Spleen (tissue), 7 donors: ENCODE data around the gene TAOK2.

ENCODE experiments used
- POLR2A ChIP-seq, 3 donors: fragments of 450-650 bp; IDR thresholded peaks; one replicate each; pipeline ENCODE4 v1.5.1; 2017; ENCODE audit warnings: antibody characterized with exemption in 3 of 3, mild to moderate bottlenecking in 1 of 3
- TF ChIP-seq, protein P1 (sequence below), 11 experiments: fragments of 200-600 bp in 7 of 11; fragments of 450-650 bp in 4 of 11; sonication (generic) in 4 of 11; IDR thresholded peaks in 8 of 11; conservative IDR thresholded peaks in 3 of 11; 1 replicate in 7 of 11; 2 replicates in 4 of 11; pipeline versions ENCODE4 v1.4.0 to v1.8.0; 2016 to 2021; ENCODE audit warnings: antibody characterized with exemption in 11 of 11, inconsistent platforms in 4 of 11, mild to moderate bottlenecking in 1 of 11
- donor health status: DM: no; HTN: no; CAD: no; lungs with moderate emphysema.
- donor health status: DM: no; HTN: no; CAD: no.
- donor health status: DM: no; HTN: no; CAD: no.

DNA sequence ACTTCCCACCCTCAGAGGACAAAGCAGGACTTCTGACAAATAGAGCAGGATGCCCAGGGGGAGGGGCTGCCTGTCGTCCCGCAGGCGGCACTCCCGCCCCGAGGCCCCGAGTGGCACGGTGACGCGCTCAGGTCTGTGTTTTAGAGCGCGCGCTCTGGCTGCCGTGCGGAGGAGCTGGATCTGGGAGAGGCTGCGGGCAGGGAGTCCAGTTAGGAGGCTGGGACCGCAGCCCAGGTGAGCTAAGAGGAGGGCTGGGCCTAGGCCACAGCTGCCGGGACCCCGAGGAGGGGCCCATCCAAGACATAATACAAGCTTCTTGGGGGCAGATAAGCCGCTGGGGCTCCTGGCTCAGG is 30.7 kb downstream of the TAOK2 start:
- TF ChIP-seq, protein P1, sequence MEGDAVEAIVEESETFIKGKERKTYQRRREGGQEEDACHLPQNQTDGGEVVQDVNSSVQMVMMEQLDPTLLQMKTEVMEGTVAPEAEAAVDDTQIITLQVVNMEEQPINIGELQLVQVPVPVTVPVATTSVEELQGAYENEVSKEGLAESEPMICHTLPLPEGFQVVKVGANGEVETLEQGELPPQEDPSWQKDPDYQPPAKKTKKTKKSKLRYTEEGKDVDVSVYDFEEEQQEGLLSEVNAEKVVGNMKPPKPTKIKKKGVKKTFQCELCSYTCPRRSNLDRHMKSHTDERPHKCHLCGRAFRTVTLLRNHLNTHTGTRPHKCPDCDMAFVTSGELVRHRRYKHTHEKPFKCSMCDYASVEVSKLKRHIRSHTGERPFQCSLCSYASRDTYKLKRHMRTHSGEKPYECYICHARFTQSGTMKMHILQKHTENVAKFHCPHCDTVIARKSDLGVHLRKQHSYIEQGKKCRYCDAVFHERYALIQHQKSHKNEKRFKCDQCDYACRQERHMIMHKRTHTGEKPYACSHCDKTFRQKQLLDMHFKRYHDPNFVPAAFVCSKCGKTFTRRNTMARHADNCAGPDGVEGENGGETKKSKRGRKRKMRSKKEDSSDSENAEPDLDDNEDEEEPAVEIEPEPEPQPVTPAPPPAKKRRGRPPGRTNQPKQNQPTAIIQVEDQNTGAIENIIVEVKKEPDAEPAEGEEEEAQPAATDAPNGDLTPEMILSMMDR (IDR thresholded peaks at IDR 0.05 in 8 of 11, conservative IDR thresholded peaks at IDR 0.05 in 3 of 11) = no peak
- TF ChIP-seq POLR2A (IDR thresholded peaks at IDR 0.05) = no peak
